Spleen (tissue), 11 donors: ENCODE measurements around the gene NUP37. TPM values are rescaled to one million over a fixed set of nuclear protein-coding genes. Genes with fewer than 3 reads are reported as not detected.

ENCODE experiments used
- DNase-seq: peaks from one replicate; pipeline ENCODE4 v3.0.0-alpha.2; 2020
- H3K27ac ChIP-seq, 8 donors: fragments of 200-600 bp; sonication (generic) in 7 of 8; 1 replicate in 4 of 8; 2 replicates in 4 of 8; pipeline versions ENCODE4 v1.5.0 to v1.8.0; 2016 to 2021; ENCODE audit warnings: inconsistent platforms in 4 of 8, mild to moderate bottlenecking in 4 of 8, moderate library complexity in 1 of 8
- H3K27me3 ChIP-seq, 7 donors: fragments of 200-600 bp; sonication (generic) in 6 of 7; replicated peaks in 1 of 7; 1 replicate in 4 of 7; 2 replicates in 3 of 7; pipeline versions ENCODE4 v1.5.0 to v1.8.0; 2016 to 2021; ENCODE audit warnings: inconsistent platforms in 3 of 7, mild to moderate bottlenecking in 1 of 7
- H3K36me3 ChIP-seq, 6 donors: fragments of 200-600 bp; sonication (generic) in 5 of 6; 1 replicate in 4 of 6; 2 replicates in 2 of 6; pipeline versions ENCODE4 v1.5.0 to v1.8.0; 2016 to 2021; ENCODE audit warnings: inconsistent platforms in 2 of 6
- H3K4me1 ChIP-seq, 6 donors: fragments of 200-600 bp; sonication (generic) in 5 of 6; 1 replicate in 3 of 6; 2 replicates in 3 of 6; pipeline versions ENCODE4 v1.5.0 to v1.8.0; 2016 to 2021; ENCODE audit warnings: inconsistent platforms in 3 of 6
- H3K4me3 ChIP-seq, 8 donors: fragments of 200-600 bp; sonication (generic) in 7 of 8; 1 replicate in 4 of 8; 2 replicates in 4 of 8; pipeline versions ENCODE4 v1.5.0 to v1.8.0; 2016 to 2021; ENCODE audit warnings: inconsistent platforms in 4 of 8, mild to moderate bottlenecking in 4 of 8, moderate library complexity in 2 of 8
- H3K9me3 ChIP-seq, 8 donors: fragments of 200-600 bp; sonication (generic) in 7 of 8; 1 replicate in 4 of 8; 2 replicates in 4 of 8; pipeline versions ENCODE4 v1.5.0 to v1.8.0; 2016 to 2021; ENCODE audit warnings: inconsistent platforms in 4 of 8
- CTCF ChIP-seq, 11 experiments: fragments of 200-600 bp in 7 of 11; fragments of 450-650 bp in 4 of 11; sonication (generic) in 4 of 11; IDR thresholded peaks in 8 of 11; conservative IDR thresholded peaks in 3 of 11; 1 replicate in 7 of 11; 2 replicates in 4 of 11; pipeline versions ENCODE4 v1.4.0 to v1.8.0; 2016 to 2021; ENCODE audit warnings: antibody characterized with exemption in 11 of 11, inconsistent platforms in 4 of 11, mild to moderate bottlenecking in 1 of 11
- POLR2A ChIP-seq, 3 donors: fragments of 450-650 bp; IDR thresholded peaks; one replicate each; pipeline ENCODE4 v1.5.1; 2017; ENCODE audit warnings: antibody characterized with exemption in 3 of 3, mild to moderate bottlenecking in 1 of 3
- POLR2AphosphoS5 ChIP-seq, 3 donors: sonication (generic); formaldehyde crosslinking; IDR thresholded peaks; one replicate each; pipeline ENCODE4 v1.5.1; 2017; ENCODE audit warnings: antibody characterized with exemption in 3 of 3
- WGBS, 5 donors: extraction: QIAGEN DNeasy Blood & Tissue Kit in 3 of 5; methylation state at CpG; one replicate each; pipeline versions ENCODE4 v1.1.5 to v1.1.7; 2013 to 2018; 5-methylcytosine and 5-hydroxymethylcytosine counted together
- intact Hi-C: fragments of 100-400 bp; cut with DNase I; formaldehyde crosslinking; loops from one replicate; pipeline ENCODE4 v1.15.0; 2023; ENCODE audit warnings: low total_unique reads
- polyA plus RNA-seq, 3 donors: library from polyadenylated mRNA; stranded (reverse); fragments of 200-250 nt; gene quantifications; one replicate each; pipeline ENCODE4 v1.2.1, GENCODE V29; 2013
- total RNA-seq, 7 donors: library from RNA; depleted of rRNA in 3 of 7; stranded (reverse); fragments of >200 nt in 3 of 7; fragmentation: NEBNext Ultra II Directional in 4 of 7; extraction: Animal tissue kit (Norgen Biotek cat#: 25700) in 4 of 7; gene quantifications; one replicate each; pipeline versions ENCODE4 v1.1.0 to v1.2.1, GENCODE V29; 2016 to 2021
- donor health status: healthy with polysubstance abuse.
- donor health status: DM: no; HTN: no; CAD: no; lungs with moderate emphysema.
- donor health status: DM: no; HTN: no; CAD: no.
- donor health status: Bipolar disorder and iron deficiency.
- donor health status: healthy.
- donor health status: DM: no; HTN: no; CAD: no.
- donor health status: DM: yes; HTN: yes; CAD: no.

NUP37 gene
- total and polyA plus RNA-seq, 10 donors, result 11.2 to 26.5 (median 18.6) TPM

GRCh38 chr12:102052192-102053061, 67.5 kb downstream of the NUP37 start:
- WGBS, 5 donors, result 90 to 98% (median 96%) methylated on average over 3 to 4 of the region's 4 CpGs
- Histone ChIP-seq H3K9me3 (no peaks in the 10 kb centered on the region), H3K27me3 (no peaks in the 10 kb centered on the region), H3K4me3 (no peak overlapping the region), H3K4me1 (peaks cover 0 to 25% (median 6%) of the 10 kb centered on the region in 6 donors), H3K36me3 (peaks cover 0 to 100% (median 42%) of the 10 kb centered on the region in 6 donors), H3K27ac (peak overlapping the region in 1 of 8 donors; percentile 27)
- intact Hi-C loops, result no loop called here
- TF ChIP-seq CTCF (IDR thresholded peaks at IDR 0.05 in 8 of 11, conservative IDR thresholded peaks at IDR 0.05 in 3 of 11), result no peak
- TF ChIP-seq POLR2A (IDR thresholded peaks at IDR 0.05), result no peak
- TF ChIP-seq POLR2AphosphoS5 (IDR thresholded peaks at IDR 0.05), result no peak
- DNase-seq, result peak; percentile 63

- DNase-seq, result no peak
These were observed 68.4 kb downstream of the NUP37 start for GRCh38 chr12:102051431-102051965.

GRCh38 chr12:102050660-102051430, 69.1 kb downstream of the NUP37 start:
- Histone ChIP-seq H3K4me1 (peaks cover 0 to 25% (median 6%) of the 10 kb centered on the region in 6 donors), H3K4me3 (no peak overlapping the region), H3K9me3 (no peaks in the 10 kb centered on the region), H3K27me3 (no peaks in the 10 kb centered on the region), H3K36me3 (peaks cover 0 to 100% (median 51%) of the 10 kb centered on the region in 6 donors), H3K27ac (peak overlapping the region in 1 of 8 donors; percentile 26)
- no peak for DNase-seq
- intact Hi-C loops, result no loop called here
- TF ChIP-seq POLR2A (IDR thresholded peaks at IDR 0.05), result no peak
- TF ChIP-seq POLR2AphosphoS5 (IDR thresholded peaks at IDR 0.05), result no peak
- TF ChIP-seq CTCF (IDR thresholded peaks at IDR 0.05 in 8 of 11, conservative IDR thresholded peaks at IDR 0.05 in 3 of 11), result no peak
- WGBS, 5 donors, result 26 to 50% (median 37%) methylated on average over 1 of the region's 1 CpG

More at GRCh38 chr12:102051431-102051965, 68.4 kb downstream of the NUP37 start:
- Histone ChIP-seq H3K9me3 (no peaks in the 10 kb centered on the region), H3K27me3 (no peaks in the 10 kb centered on the region), H3K27ac (no peak overlapping the region), H3K4me1 (peaks cover 0 to 25% (median 6%) of the 10 kb centered on the region in 6 donors), H3K4me3 (no peak overlapping the region), H3K36me3 (peaks cover 0 to 100% (median 48%) of the 10 kb centered on the region in 6 donors)
- WGBS, 5 donors, result 69 to 92% (median 81%) methylated on average over 1 of the region's 1 CpG
- intact Hi-C loops, result no loop called here
- TF ChIP-seq CTCF (IDR thresholded peaks at IDR 0.05 in 8 of 11, conservative IDR thresholded peaks at IDR 0.05 in 3 of 11) (no peak), POLR2AphosphoS5 (IDR thresholded peaks at IDR 0.05) (no peak), POLR2A (IDR thresholded peaks at IDR 0.05) (no peak)
